GM12878 (cell line): ENCODE results near the gene TNFRSF8. TPM values are rescaled to one million over a fixed set of nuclear protein-coding genes. Genes with fewer than 3 reads are reported as not detected.

Source experiments
- ATAC-seq: fragments of 200-7000 bp; cut with Tn5 transposase; 3 replicates; pipeline ENCODE4 v1.9.1; 2020; ENCODE audit warnings: mild to moderate bottlenecking, moderate library complexity
- BruUV-seq: library from RNA; stranded (reverse); fragments of 400-500 nt; replicated peaks from 2 replicates; lab custom pipeline; 2021; lab: Mats Ljungman, UMichigan
- CTCF ChIA-PET: fragments of 300-600 bp; sonication (Branson Sonifier 250); formaldehyde crosslinking; extraction: SDS; loops from one replicate; lab custom pipeline; 2021; ENCODE audit warnings: inconsistent platforms; lab: Yijun Ruan, JAX
- POLR2A ChIA-PET: fragments of 350-600 bp; formaldehyde crosslinking; extraction: SDS; loops from one replicate; lab custom pipeline; 2021; ENCODE audit warnings: inconsistent platforms; lab: Charles Lee
- RAD21 ChIA-PET: fragments of 300-600 bp; sonication (Branson Sonifier 250); formaldehyde crosslinking; loops from one replicate; lab custom pipeline; 2023; ENCODE audit warnings: antibody characterized with exemption; ENCODE audit not compliant: unreplicated experiment; lab: Charles Lee
- SMC1A ChIA-PET: fragments of 300-600 bp; sonication (Branson Sonifier 250); formaldehyde crosslinking; loops from one replicate; lab custom pipeline; 2023; ENCODE audit not compliant: unreplicated experiment, uncharacterized antibody; lab: Charles Lee
- DNase-seq: peaks from one replicate; pipeline ENCODE4 v3.0.0-alpha.2; 2011; ENCODE audit warnings: low read depth, low spot score
- FAIRE-seq: peaks from 3 replicates; lab custom pipeline; 2011; peaks lifted over from hg19 to GRCh38; lab: Jason Lieb, UNC
- H2AFZ ChIP-seq: 2 replicates; pipeline ENCODE4 v1.6.0; 2011; ENCODE audit warnings: low read depth, low read length, control low read depth; ENCODE audit not compliant: control insufficient read depth
- H3K27ac ChIP-seq: 2 replicates; pipeline ENCODE4 v1.5.1; 2011; ENCODE audit warnings: control low read depth; ENCODE audit not compliant: control insufficient read depth, insufficient read depth
- H3K27me3 ChIP-seq, 2 experiments: replicated peaks in 1 of 2; 2 replicates each; pipeline versions ENCODE4 v1.6.0 to v1.6.1; 2011; ENCODE audit warnings: low read length in 1 of 2; ENCODE audit not compliant: control insufficient read depth in 2 of 2, insufficient read depth in 2 of 2
- H3K36me3 ChIP-seq, 2 experiments: 2 replicates each; pipeline ENCODE4 v1.5.1; 2011; ENCODE audit warnings: low read length in 1 of 2; ENCODE audit not compliant: control insufficient read depth in 2 of 2, insufficient read depth in 2 of 2
- H3K4me1 ChIP-seq: 2 replicates; pipeline ENCODE4 v1.6.1; 2011; ENCODE audit warnings: mild to moderate bottlenecking, low read length, moderate library complexity, mixed read lengths; ENCODE audit not compliant: control insufficient read depth, insufficient read depth
- H3K4me2 ChIP-seq: 2 replicates; pipeline ENCODE4 v1.6.0; 2011; ENCODE audit warnings: control low read depth; ENCODE audit not compliant: control insufficient read depth, insufficient read depth
- H3K4me3 ChIP-seq: fragments of 200-600 bp; sonication (generic); 2 replicates; pipeline ENCODE4 v1.5.1; 2016
- H3K79me2 ChIP-seq: 2 replicates; pipeline ENCODE4 v1.6.0; 2011; ENCODE audit warnings: low read length; ENCODE audit not compliant: control insufficient read depth, insufficient read depth
- H3K9ac ChIP-seq: 2 replicates; pipeline ENCODE4 v1.8.0; 2011; ENCODE audit warnings: low read length, control low read depth, mixed read lengths; ENCODE audit not compliant: control insufficient read depth, insufficient read depth
- H3K9me3 ChIP-seq: replicated peaks from 3 replicates; pipeline ENCODE4 v1.5.1; 2011; ENCODE audit warnings: mild to moderate bottlenecking, low read length; ENCODE audit not compliant: control insufficient read depth, insufficient read depth
- H4K20me1 ChIP-seq: 2 replicates; pipeline ENCODE4 v1.6.0; 2011; ENCODE audit not compliant: control insufficient read depth, insufficient read depth
- FOXK2 ChIP-seq: fragments of 450-650 bp; IDR thresholded peaks from 2 replicates; pipeline ENCODE4 v1.6.1; 2017; ENCODE audit warnings: mild to moderate bottlenecking, moderate library complexity
- LARP7 ChIP-seq: fragments of 450-650 bp; IDR thresholded peaks from 2 replicates; pipeline ENCODE4 v1.6.1; 2017; ENCODE audit warnings: mild to moderate bottlenecking
- NFIC ChIP-seq: IDR thresholded peaks from 2 replicates; pipeline ENCODE4 v1.6.1; 2012; ENCODE audit warnings: low read depth, mild to moderate bottlenecking, inconsistent platforms, low read length, moderate library complexity
- POLR2A ChIP-seq: IDR thresholded peaks from 2 replicates; pipeline ENCODE4 v1.6.1; 2011; ENCODE audit warnings: low read depth, mild to moderate bottlenecking, low read length
- POLR2AphosphoS5 ChIP-seq: IDR thresholded peaks from 2 replicates; pipeline ENCODE4 v1.6.1; 2011; ENCODE audit warnings: mild to moderate bottlenecking, low read length, inconsistent platforms
- SMC3 ChIP-seq: IDR thresholded peaks from 2 replicates; pipeline ENCODE4 v1.6.1; 2011; ENCODE audit warnings: low read length, improper control_type of control experiment, borderline replicate concordance
- ZBED1 ChIP-seq: IDR thresholded peaks from 2 replicates; pipeline ENCODE4 v1.6.1; 2016; ENCODE audit warnings: borderline replicate concordance
- WGBS: methylation state at CpG from one replicate; pipeline ENCODE4 v1.1.6; 2016; ENCODE audit warnings: low lambda C conversion rate; ENCODE audit not compliant: insufficient replicate concordance, insufficient coverage; ENCODE audit errors: missing lambda C conversion rate; 5-methylcytosine and 5-hydroxymethylcytosine counted together
- in situ Hi-C: fragments of 300-500 bp; cut with MboI; formaldehyde crosslinking; loops from 9 replicates; pipeline ENCODE4 v1.14.3; 2018; ENCODE audit warnings: mixed read lengths
- intact Hi-C: fragments of 100-400 bp; cut with micrococcal nuclease; formaldehyde crosslinking; loops from one replicate; pipeline ENCODE4 v1.14.2; 2022; ENCODE audit not compliant: unreplicated experiment
- polyA plus RNA-seq, 11 experiments: library from polyadenylated mRNA; depleted of rRNA in 4 of 11; unstranded in 6 of 11; stranded (reverse) in 5 of 11; fragments of >200 nt; fragmentation: Nextera tagmentation in 4 of 11; fragmentation: Illumina TruSeq in 1 of 11; extraction: Ambion mirVana in 4 of 11; extraction: Trizol in 1 of 11; gene quantifications; 1 replicate in 1 of 11; 2 replicates in 10 of 11; pipeline versions ENCODE4 v1.2.1 to v1.2.3, GENCODE V29; 2011 to 2016; ENCODE audit warnings: inconsistent platforms in 2 of 11, missing spikeins in 2 of 11, low read depth in 1 of 11
- total RNA-seq, 4 experiments: library from RNA; depleted of rRNA in 3 of 4; stranded (reverse); fragments of >200 nt in 3 of 4; fragmentation: Illumina TruSeq in 1 of 4; extraction: Trizol in 1 of 4; gene quantifications; 2 replicates each; pipeline versions ENCODE4 v1.2.1 to v1.2.3, GENCODE V29; 2013 to 2021
- TF ChIP-seq, protein P1 (sequence below): IDR thresholded peaks from 2 replicates; pipeline ENCODE4 v1.6.1; 2011; ENCODE audit warnings: borderline replicate concordance, low read depth, mild to moderate bottlenecking, moderate library complexity, low read length; ENCODE audit not compliant: insufficient read depth, poor library complexity, severe bottlenecking

The TNFRSF8 gene
- total and polyA plus RNA-seq, 10 of the 15 experiments (the other 5 are each of a cell fraction or from before 2014, with no cell fraction given) = 9.8 to 114 (median 58.8) TPM

DNA sequence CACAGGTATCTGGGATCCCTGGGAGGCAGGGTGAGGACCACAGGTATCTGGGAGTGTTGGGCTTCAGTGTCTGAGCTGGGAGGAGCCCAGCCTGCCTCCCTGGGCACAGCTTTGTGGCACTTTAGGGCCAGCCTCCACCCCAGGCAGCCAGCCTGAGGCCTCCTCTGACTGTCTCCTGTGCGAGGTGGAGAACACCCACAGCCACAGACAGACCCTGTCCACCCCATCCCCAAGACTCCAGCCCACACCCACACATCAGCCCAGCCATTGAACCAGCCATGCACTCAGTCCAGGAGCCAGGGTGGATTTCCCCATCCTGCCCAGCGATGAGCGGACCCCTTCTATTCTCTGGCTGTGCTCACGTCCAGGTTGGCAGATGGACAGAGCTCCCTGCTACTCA, 81.9 kb downstream of the TNFRSF8 start:
- POLR2A ChIA-PET = interaction anchor here (0.6 to 11.6 kb wide), 4 partner anchors 16 to 57 kb away, joined by 3 to 166 read pairs (median 8); no protein-coding TSS in a partner anchor
- FAIRE-seq = no peak

More for the DNA sequence above, 81.9 kb downstream of the TNFRSF8 start:
- H3K79me2 ChIP-seq = no peaks in the 10 kb centered on the region; the same call in 1 of the 2 replicates
- H3K4me3 ChIP-seq = no peak overlapping the region
- H3K9me3 ChIP-seq = no peaks in the 10 kb centered on the region
- SMC1A ChIA-PET = interaction anchor here (1.1 to 19.3 kb wide), 5 partner anchors 10 to 158 kb away, joined by 3 to 347 read pairs (median 4); partner anchors contain the start of gene TNFRSF1B
- intact Hi-C loops = loop anchor here (5.0 kb wide), 1 partner anchor 62 kb away; no protein-coding TSS in a partner anchor
- TF ChIP-seq SMC3 = no peak
- TF ChIP-seq ZBED1 = peak; percentile 54; the same call in 1 of the 2 replicates
- TF ChIP-seq POLR2AphosphoS5 = peak; percentile 58; the same call in 1 of the 2 replicates
- peak; percentile 73; the same call in 1 of the 2 replicates for TF ChIP-seq POLR2A
- TF ChIP-seq LARP7 = no peak
- 0 out of 2 replicates have a peak, but pooled peaks have one; percentile 20 for TF ChIP-seq NFIC
- no peak for TF ChIP-seq FOXK2
- TF ChIP-seq, protein P1, sequence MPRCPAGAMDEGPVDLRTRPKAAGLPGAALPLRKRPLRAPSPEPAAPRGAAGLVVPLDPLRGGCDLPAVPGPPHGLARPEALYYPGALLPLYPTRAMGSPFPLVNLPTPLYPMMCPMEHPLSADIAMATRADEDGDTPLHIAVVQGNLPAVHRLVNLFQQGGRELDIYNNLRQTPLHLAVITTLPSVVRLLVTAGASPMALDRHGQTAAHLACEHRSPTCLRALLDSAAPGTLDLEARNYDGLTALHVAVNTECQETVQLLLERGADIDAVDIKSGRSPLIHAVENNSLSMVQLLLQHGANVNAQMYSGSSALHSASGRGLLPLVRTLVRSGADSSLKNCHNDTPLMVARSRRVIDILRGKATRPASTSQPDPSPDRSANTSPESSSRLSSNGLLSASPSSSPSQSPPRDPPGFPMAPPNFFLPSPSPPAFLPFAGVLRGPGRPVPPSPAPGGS = peak; percentile 76
- TF ChIP-seq, all 136 proteins: peak for 5
- Histone ChIP-seq H3K36me3 (peaks cover 14 to 21% of the 10 kb centered on the region in 2 experiments), H3K9ac (no peak overlapping the region), H3K4me2 (no peak overlapping the region), H4K20me1 (no peaks in the 10 kb centered on the region), H3K4me1 (peaks cover 65% of the 10 kb centered on the region), H2AFZ (no peak overlapping the region), H3K27ac (peak overlapping the region; percentile 28), H3K27me3 (no peaks in the 10 kb centered on the region)
- no TSS peak for BruUV-seq
- ATAC-seq = no peak
- no peak for DNase-seq
- WGBS = 79% methylated on average over 4 of the region's 4 CpGs
- ChIA-PET RAD21 (interaction anchor here (6.8 to 12.5 kb wide), 4 partner anchors 17 to 56 kb away, joined by 42 to 119 read pairs (median 117); partner anchors contain the start of gene TNFRSF1B), CTCF (interaction anchor here (0.7 to 3.2 kb wide), 5 partner anchors 17 to 57 kb away, joined by 3 to 15 read pairs (median 5); no protein-coding TSS in a partner anchor)
- in situ Hi-C loops = no loop called here
